Measurements from ENCODE around the gene SLC36A1. TPM values are rescaled to one million over a fixed set of nuclear protein-coding genes. Genes with fewer than 3 reads are reported as not detected.

Gene SLC36A1
- total and polyA plus RNA-seq, 2 of the 8 experiments (the other 6 are each of a cell fraction or from before 2014, with no cell fraction given), result 6.6 to 9.6 TPM

GRCh38 chr5:151470439-151470838 lies 23.0 kb downstream of the SLC36A1 start (continued):
- no peak for TF ChIP-seq RXRA (IDR thresholded peaks at IDR 0.05; ENCODE audit: insufficient read depth, low read depth, low read length)
- no peak for TF ChIP-seq JUND (IDR thresholded peaks at IDR 0.05; ENCODE audit: low read length)
- no peak for TF ChIP-seq NRF1 (IDR thresholded peaks at IDR 0.05; ENCODE audit: low read depth, low read length)
- no peak for TF ChIP-seq MAX (IDR thresholded peaks at IDR 0.05)
- TF ChIP-seq TCF12 (IDR thresholded peaks at IDR 0.05; ENCODE audit: low read depth, low read length), result no peak
- TF ChIP-seq EZH2 (IDR thresholded peaks at IDR 0.05; ENCODE audit: low read depth, low read length, severe bottlenecking), result no peak
